GM13976 (cell line): ENCODE results near the gene SLC22A17.
"Not testable (repeated sequence)": the region's sequence is repeated elsewhere in the genome, so short reads cannot be mapped to it uniquely, and the experiment has no call there.

ENCODE experiments used
- DNase-seq: peaks from one replicate; pipeline ENCODE4 v3.0.0; 2012; ENCODE audit warnings: low spot score
- in situ Hi-C: fragments of 300-500 bp; cut with MboI; formaldehyde crosslinking; loops from one replicate; pipeline ENCODE4 v1.12.0; 2022; ENCODE audit warnings: low sequenced_read_pairs, mixed read lengths, inconsistent platforms; ENCODE audit not compliant: unreplicated experiment
- TF ChIP-seq, protein P1 (sequence below): IDR thresholded peaks from 2 replicates; pipeline ENCODE4 v1.5.1; 2012; ENCODE audit warnings: borderline replicate concordance, mild to moderate bottlenecking; ENCODE audit not compliant: insufficient read depth; ENCODE audit errors: extremely low read depth, missing control alignments, control extremely low read depth

SLC22A17 gene

DNA sequence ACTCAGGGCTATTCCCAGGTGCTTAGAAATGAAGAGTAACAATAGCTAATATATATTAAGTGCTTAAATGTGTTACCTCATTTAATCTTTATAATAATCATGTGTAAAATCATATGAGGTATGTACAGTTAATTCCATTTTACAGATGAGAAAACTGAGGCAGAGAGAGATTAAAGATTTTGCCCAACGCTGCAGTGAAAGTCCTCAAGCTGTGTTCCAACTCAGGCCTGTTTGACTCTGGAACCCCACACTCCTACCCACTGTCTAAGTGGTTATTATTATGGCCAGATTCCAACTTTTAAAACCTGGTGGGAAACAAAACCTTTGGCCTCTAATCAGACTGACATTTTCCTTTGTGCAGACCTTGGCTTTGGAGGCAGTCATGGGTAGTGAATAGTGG lies 34.3 kb upstream of the SLC22A17 start:
- in situ Hi-C loops = no loop called here
- DNase-seq = no peak
- TF ChIP-seq, protein P1, sequence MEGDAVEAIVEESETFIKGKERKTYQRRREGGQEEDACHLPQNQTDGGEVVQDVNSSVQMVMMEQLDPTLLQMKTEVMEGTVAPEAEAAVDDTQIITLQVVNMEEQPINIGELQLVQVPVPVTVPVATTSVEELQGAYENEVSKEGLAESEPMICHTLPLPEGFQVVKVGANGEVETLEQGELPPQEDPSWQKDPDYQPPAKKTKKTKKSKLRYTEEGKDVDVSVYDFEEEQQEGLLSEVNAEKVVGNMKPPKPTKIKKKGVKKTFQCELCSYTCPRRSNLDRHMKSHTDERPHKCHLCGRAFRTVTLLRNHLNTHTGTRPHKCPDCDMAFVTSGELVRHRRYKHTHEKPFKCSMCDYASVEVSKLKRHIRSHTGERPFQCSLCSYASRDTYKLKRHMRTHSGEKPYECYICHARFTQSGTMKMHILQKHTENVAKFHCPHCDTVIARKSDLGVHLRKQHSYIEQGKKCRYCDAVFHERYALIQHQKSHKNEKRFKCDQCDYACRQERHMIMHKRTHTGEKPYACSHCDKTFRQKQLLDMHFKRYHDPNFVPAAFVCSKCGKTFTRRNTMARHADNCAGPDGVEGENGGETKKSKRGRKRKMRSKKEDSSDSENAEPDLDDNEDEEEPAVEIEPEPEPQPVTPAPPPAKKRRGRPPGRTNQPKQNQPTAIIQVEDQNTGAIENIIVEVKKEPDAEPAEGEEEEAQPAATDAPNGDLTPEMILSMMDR = no peak

- DNase-seq, in situ Hi-C loops: not testable (repeated sequence)
Measured at GRCh38 chr14:23386266-23386657, 33.6 kb upstream of the SLC22A17 start.

DNA sequence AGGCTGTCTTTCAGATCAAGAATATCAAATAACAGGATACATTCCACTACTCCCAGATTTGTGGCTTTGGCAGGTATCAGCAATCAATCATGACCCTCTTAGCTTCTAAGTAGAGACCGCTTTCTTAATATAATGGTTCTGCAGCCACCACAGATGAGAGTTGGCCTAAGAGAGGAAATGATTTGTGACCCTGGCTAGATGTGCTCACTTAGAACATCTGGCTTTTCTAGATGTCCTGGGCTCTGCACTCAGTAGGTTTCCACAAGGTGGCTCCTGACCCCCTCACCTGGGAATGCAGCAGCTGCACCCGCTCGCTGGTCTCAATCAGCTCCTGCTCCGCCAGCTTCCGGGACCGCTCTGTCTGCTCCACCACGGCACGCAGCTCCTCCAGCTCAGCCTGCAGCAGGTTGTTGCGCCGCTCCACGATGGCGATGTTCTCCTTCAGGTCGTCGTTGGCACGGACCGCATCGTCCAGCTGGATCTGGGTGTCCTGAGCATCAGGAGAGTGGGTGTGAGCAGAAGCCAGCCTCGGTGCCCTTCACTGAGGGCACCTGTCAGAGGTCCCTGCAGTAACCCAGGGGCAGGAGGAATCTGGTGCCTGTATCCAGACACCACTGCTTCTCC lies 33.1 kb upstream of the SLC22A17 start:
- in situ Hi-C loops = no loop called here
- TF ChIP-seq, protein P1 = no peak
- no peak for DNase-seq

GRCh38 chr14:23385244-23385641 lies 32.6 kb upstream of the SLC22A17 start:
- TF ChIP-seq, protein P1 = no peak
- in situ Hi-C loops = no loop called here
- no peak for DNase-seq

DNA sequence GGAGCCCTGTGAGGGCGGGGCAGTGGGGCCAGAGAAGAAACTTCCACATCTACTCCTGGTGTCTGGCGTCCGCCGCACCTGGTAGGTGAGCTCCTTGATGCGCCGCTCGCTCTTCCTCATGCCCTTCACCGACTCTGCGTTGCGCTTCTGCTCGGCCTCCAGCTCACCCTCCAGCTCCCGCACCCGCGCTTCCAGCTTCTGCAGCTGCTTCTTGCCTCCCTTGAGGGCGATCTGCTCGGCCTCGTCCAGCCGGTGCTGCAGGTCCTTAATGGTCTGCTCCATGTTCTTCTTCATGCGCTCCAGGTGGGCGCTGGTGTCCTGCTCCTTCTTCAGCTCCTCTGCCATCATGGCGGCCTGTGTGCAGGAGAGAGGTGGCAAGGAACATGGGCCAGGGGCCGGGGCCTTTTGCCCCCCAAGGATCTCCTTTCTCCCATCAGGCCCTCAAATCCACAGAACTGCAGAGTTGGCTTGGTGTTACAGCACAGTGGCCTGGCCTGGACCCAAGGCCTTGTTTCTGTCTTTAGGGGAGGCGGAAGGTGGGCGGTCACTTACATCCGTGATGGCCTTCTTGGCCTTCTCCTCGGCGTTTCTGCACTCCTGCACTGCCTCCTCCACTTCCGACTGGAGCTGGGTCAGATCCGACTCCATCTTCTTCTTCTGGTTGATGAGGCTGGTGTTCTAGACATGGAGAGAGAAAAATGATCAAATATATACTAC lies 31.8 kb upstream of the SLC22A17 start:
- TF ChIP-seq, protein P1 = no peak
- in situ Hi-C loops = no loop called here
- no peak for DNase-seq

DNA sequence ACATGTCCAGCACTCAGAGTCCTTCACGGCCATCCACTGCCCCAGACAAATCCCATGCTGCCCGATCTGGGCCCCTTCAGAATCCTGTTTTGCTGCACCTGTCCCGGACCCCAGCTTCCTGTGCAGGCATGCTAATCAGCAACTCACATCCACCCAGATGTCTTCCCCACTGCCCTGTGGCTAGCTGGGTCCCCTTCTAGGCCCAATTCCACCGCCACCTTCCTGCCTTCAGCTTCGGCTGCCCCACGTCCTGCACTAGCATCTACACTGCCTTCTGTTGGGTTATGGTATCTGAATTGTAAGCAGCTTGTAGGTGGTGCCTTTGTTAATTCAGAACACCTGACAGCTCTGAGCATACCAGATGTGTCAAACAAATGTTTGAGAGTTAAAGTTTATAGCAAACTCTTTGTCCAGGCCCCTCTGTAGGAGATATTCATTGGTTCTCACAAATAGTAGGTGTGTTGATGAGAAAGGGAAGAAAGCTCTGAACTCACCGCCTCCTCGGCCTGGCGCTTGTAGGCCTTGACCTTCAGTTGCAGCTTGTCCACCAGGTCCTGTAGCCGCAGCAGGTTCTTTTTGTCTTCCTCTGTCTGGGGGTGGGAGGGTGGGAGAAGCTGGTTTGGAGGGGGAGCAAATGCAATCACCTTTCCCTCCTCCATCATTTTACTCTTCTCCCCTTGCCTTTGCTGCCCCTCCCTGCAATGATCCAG lies 30.2 kb upstream of the SLC22A17 start:
- in situ Hi-C loops = no loop called here
- no peak for DNase-seq
- TF ChIP-seq, protein P1 = no peak

GRCh38 chr14:23382276-23382675 lies 29.6 kb upstream of the SLC22A17 start:
- TF ChIP-seq, protein P1 = no peak
- in situ Hi-C loops = no loop called here
- DNase-seq = no peak
